CD4-positive, CD25-positive, alpha-beta regulatory T cell (primary cell): ENCODE results near the gene ATP2B3. TPM values are rescaled to one million over a fixed set of nuclear protein-coding genes. Genes with fewer than 3 reads are reported as not detected.

ENCODE experiments used
- ATAC-seq, 2 donors: fragments of 150-1000 bp; cut with Tn5 transposase; one replicate each; pipeline ENCODE4 v1.10.0; 2021; ENCODE audit warnings: low read depth in 2 of 2, moderate number of reproducible peaks in 2 of 2, moderate library complexity in 1 of 2
- DNase-seq, 3 donors: peaks; one replicate each; pipeline versions ENCODE4 v3.0.0 to v3.0.0-alpha.2; 2012 to 2022; ENCODE audit warnings: mixed read lengths in 1 of 3
- H3K27ac ChIP-seq: one replicate; pipeline ENCODE4 v1.7.0; 2013; ENCODE audit warnings: mild to moderate bottlenecking, low read length; ENCODE audit not compliant: insufficient read depth, poor library complexity, severe bottlenecking
- H3K27me3 ChIP-seq: one replicate; pipeline ENCODE4 v1.7.0; 2013; ENCODE audit warnings: low read length; ENCODE audit not compliant: control insufficient read depth, insufficient read depth
- H3K36me3 ChIP-seq: one replicate; pipeline ENCODE4 v1.7.0; 2013; ENCODE audit warnings: mild to moderate bottlenecking, low read length, moderate library complexity; ENCODE audit not compliant: control insufficient read depth, insufficient read depth
- H3K4me1 ChIP-seq: 2 replicates; pipeline ENCODE4 v1.7.0; 2013; ENCODE audit warnings: mild to moderate bottlenecking, low read length; ENCODE audit not compliant: insufficient read depth, control insufficient read depth, poor library complexity, severe bottlenecking
- H3K4me3 ChIP-seq: one replicate; pipeline ENCODE4 v1.7.0; 2013; ENCODE audit warnings: low read depth, mild to moderate bottlenecking, low read length, moderate library complexity
- H3K9me3 ChIP-seq, 2 experiments: 1 replicate in 1 of 2; 2 replicates in 1 of 2; pipeline ENCODE4 v1.7.0; 2013; ENCODE audit warnings: low read length in 2 of 2, mild to moderate bottlenecking in 1 of 2, moderate library complexity in 1 of 2; ENCODE audit not compliant: control insufficient read depth in 2 of 2
- H3K27ac Mint-ChIP-seq, 3 donors: one replicate each; pipeline ENCODE4 v1.8.0; 2020 to 2022; ENCODE audit warnings: mild to moderate bottlenecking in 3 of 3, mixed read lengths in 3 of 3, moderate library complexity in 2 of 3
- H3K27me3 Mint-ChIP-seq: one replicate; pipeline ENCODE4 v1.8.0; 2022; ENCODE audit warnings: mild to moderate bottlenecking, mixed read lengths
- H3K36me3 Mint-ChIP-seq: one replicate; pipeline ENCODE4 v1.8.0; 2020; ENCODE audit warnings: mixed read lengths
- H3K4me1 Mint-ChIP-seq, 4 donors: one replicate each; pipeline ENCODE4 v1.8.0; 2020 to 2022; ENCODE audit warnings: mixed read lengths in 4 of 4, mild to moderate bottlenecking in 1 of 4
- H3K4me3 Mint-ChIP-seq, 4 donors: one replicate each; pipeline ENCODE4 v1.8.0; 2020 to 2022; ENCODE audit warnings: mild to moderate bottlenecking in 4 of 4, mixed read lengths in 4 of 4, moderate library complexity in 3 of 4
- H3K9me3 Mint-ChIP-seq, 7 donors: one replicate each; pipeline ENCODE4 v1.8.0; 2020 to 2022; ENCODE audit warnings: mixed read lengths in 7 of 7, mild to moderate bottlenecking in 3 of 7, moderate library complexity in 2 of 7
- polyA plus RNA-seq, 4 donors: library from polyadenylated mRNA; unstranded; fragments of 300-500 nt; fragmentation: Illumina TruSeq; gene quantifications; one replicate each; pipeline ENCODE4 v1.2.3, GENCODE V29; 2021
- total RNA-seq: library from RNA; stranded (reverse); gene quantifications from one replicate; pipeline ENCODE4 v1.2.3, GENCODE V29; 2022

Gene ATP2B3
- total and polyA plus RNA-seq, 5 donors from 2014 or later = not detected

GRCh38 chrX:153539979-153540358 lies 22.5 kb downstream of the ATP2B3 start:
- Histone ChIP-seq H3K36me3 (no peaks in the 10 kb centered on the region), H3K9me3 (no peaks in the 10 kb centered on the region), H3K27ac (no peak overlapping the region), H3K27me3 (no peaks in the 10 kb centered on the region), H3K4me3 (no peak overlapping the region), H3K4me1 (no peaks in the 10 kb centered on the region)
- ATAC-seq (no peak), DNase-seq (no peak)
- Mint-ChIP-seq H3K9me3 (peaks cover 0 to 2% (median 0%) of the 10 kb centered on the region in 7 donors), H3K4me1 (no peaks in the 10 kb centered on the region), H3K36me3 (no peaks in the 10 kb centered on the region), H3K4me3 (no peak overlapping the region), H3K27ac (no peak overlapping the region), H3K27me3 (no peaks in the 10 kb centered on the region)

GRCh38 chrX:153544727-153545126 lies 27.3 kb downstream of the ATP2B3 start:
- H3K9me3 ChIP-seq = no peaks in the 10 kb centered on the region
- no peaks in the 10 kb centered on the region for H3K27me3 ChIP-seq
- no peak for DNase-seq
- no peak overlapping the region for H3K4me3 ChIP-seq
- no peak overlapping the region for H3K4me3 Mint-ChIP-seq
- H3K9me3 Mint-ChIP-seq = no peaks in the 10 kb centered on the region
- no peaks in the 10 kb centered on the region for H3K36me3 ChIP-seq
- no peaks in the 10 kb centered on the region for H3K36me3 Mint-ChIP-seq
- H3K4me1 Mint-ChIP-seq = no peaks in the 10 kb centered on the region
- H3K27ac Mint-ChIP-seq = no peak overlapping the region
- no peaks in the 10 kb centered on the region for H3K4me1 ChIP-seq
- H3K27me3 Mint-ChIP-seq = peaks cover 11% of the 10 kb centered on the region
- ATAC-seq = no peak
- no peak overlapping the region for H3K27ac ChIP-seq

DNA sequence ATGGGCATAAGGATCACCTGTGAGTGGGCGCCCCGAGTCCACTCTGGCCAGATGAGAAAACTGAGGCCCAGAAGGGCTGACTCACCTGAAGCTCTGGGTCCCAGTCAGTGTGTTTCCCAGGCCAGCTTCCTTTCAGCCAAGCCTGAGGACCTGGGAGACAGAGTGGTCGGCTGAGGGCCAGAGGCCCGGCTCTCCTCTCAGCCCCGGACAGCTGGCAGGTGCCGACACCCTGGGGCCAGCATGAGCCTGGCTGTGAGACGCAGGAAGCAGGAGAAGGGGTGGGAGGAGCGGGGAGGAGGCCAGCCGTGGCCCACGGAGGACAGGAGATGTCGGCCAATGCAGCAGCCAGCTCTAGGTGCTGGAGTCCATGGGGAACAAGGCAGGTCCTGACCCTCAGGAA lies 28.9 kb downstream of the ATP2B3 start:
- no peaks in the 10 kb centered on the region for H3K27me3 ChIP-seq
- H3K36me3 Mint-ChIP-seq = no peaks in the 10 kb centered on the region

GRCh38 chrX:153547195-153547594 lies 29.8 kb downstream of the ATP2B3 start:
- Mint-ChIP-seq H3K4me3 (no peak overlapping the region), H3K27ac (no peak overlapping the region), H3K4me1 (no peaks in the 10 kb centered on the region), H3K36me3 (no peaks in the 10 kb centered on the region), H3K9me3 (peaks cover 0 to 1% (median 0%) of the 10 kb centered on the region in 7 donors), H3K27me3 (peaks cover 11% of the 10 kb centered on the region)
- Histone ChIP-seq H3K27ac (no peak overlapping the region), H3K27me3 (no peaks in the 10 kb centered on the region), H3K4me3 (no peak overlapping the region), H3K36me3 (no peaks in the 10 kb centered on the region), H3K9me3 (no peaks in the 10 kb centered on the region), H3K4me1 (no peaks in the 10 kb centered on the region)
- DNase-seq (no peak), ATAC-seq (no peak)

More for the DNA sequence above, 28.9 kb downstream of the ATP2B3 start:
- H3K27ac Mint-ChIP-seq = no peak overlapping the region
- no peak overlapping the region for H3K4me3 ChIP-seq
- no peaks in the 10 kb centered on the region for H3K36me3 ChIP-seq
- peaks cover 0 to under 1% (median 0%) of the 10 kb centered on the region in 7 donors for H3K9me3 Mint-ChIP-seq
- no peak overlapping the region for H3K4me3 Mint-ChIP-seq
- no peaks in the 10 kb centered on the region for H3K4me1 Mint-ChIP-seq
- no peaks in the 10 kb centered on the region for H3K4me1 ChIP-seq
- DNase-seq (no peak), ATAC-seq (no peak)
- H3K27me3 Mint-ChIP-seq = peaks cover 11% of the 10 kb centered on the region
- no peaks in the 10 kb centered on the region for H3K9me3 ChIP-seq
- no peak overlapping the region for H3K27ac ChIP-seq

DNA sequence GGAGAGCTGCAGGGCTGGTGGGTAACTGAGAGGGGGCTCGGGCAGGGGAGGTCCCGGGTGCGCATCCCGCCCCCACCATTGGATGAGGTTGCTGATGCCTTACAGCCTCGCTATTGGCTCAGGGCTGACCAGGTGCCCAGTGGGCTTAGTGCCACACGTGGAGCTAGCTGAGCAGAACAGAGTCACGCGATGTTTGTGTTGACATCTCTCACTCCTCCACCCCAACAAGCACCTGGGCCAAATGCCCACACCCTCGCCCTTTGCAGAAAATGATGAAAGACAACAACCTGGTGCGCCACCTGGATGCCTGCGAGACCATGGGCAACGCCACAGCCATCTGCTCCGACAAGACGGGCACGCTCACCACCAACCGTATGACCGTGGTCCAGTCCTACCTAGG lies 31.8 kb downstream of the ATP2B3 start:
- Mint-ChIP-seq H3K36me3 (no peaks in the 10 kb centered on the region), H3K27me3 (peaks cover 11% of the 10 kb centered on the region), H3K27ac (no peak overlapping the region), H3K9me3 (peaks cover 0 to 1% (median 0%) of the 10 kb centered on the region in 7 donors), H3K4me1 (no peaks in the 10 kb centered on the region), H3K4me3 (no peak overlapping the region)
- Histone ChIP-seq H3K36me3 (no peaks in the 10 kb centered on the region), H3K4me3 (no peak overlapping the region), H3K9me3 (no peaks in the 10 kb centered on the region), H3K27ac (no peak overlapping the region), H3K27me3 (no peaks in the 10 kb centered on the region), H3K4me1 (no peaks in the 10 kb centered on the region)
- ATAC-seq = no peak
- no peak for DNase-seq

DNA sequence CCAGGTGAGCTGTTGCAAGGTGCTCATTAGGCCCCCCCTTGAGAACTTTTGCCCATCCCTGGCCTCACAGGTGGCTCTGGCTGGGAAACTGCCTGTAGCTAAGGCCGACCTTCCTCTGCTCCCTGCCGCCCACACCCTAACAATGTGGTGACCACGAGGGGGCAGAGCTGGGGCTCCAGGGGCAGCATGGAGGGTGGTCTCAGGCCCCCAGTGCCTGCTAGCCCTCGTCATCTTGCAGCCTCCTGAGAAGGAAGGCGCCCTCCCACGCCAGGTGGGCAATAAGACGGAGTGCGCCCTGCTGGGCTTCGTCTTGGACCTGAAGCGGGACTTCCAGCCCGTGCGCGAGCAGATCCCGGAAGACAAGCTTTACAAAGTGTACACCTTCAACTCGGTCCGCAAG lies 32.4 kb downstream of the ATP2B3 start:
- Mint-ChIP-seq H3K4me3 (no peak overlapping the region), H3K36me3 (no peaks in the 10 kb centered on the region), H3K9me3 (peaks cover 0 to 1% (median 0%) of the 10 kb centered on the region in 7 donors), H3K27ac (no peak overlapping the region), H3K4me1 (no peaks in the 10 kb centered on the region), H3K27me3 (peaks cover 11% of the 10 kb centered on the region)
- no peaks in the 10 kb centered on the region for H3K36me3 ChIP-seq
- H3K4me3 ChIP-seq = no peak overlapping the region
- H3K4me1 ChIP-seq = no peaks in the 10 kb centered on the region
- H3K27me3 ChIP-seq = no peaks in the 10 kb centered on the region
- H3K9me3 ChIP-seq = no peaks in the 10 kb centered on the region
- no peak for DNase-seq
- H3K27ac ChIP-seq = no peak overlapping the region
- ATAC-seq = no peak

- H3K27me3 Mint-ChIP-seq = peaks cover 11% of the 10 kb centered on the region
- Histone ChIP-seq H3K27me3 (no peaks in the 10 kb centered on the region), H3K9me3 (no peaks in the 10 kb centered on the region), H3K4me1 (no peaks in the 10 kb centered on the region), H3K36me3 (no peaks in the 10 kb centered on the region), H3K4me3 (no peak overlapping the region), H3K27ac (no peak overlapping the region)
- no peaks in the 10 kb centered on the region for H3K4me1 Mint-ChIP-seq
- no peaks in the 10 kb centered on the region for H3K36me3 Mint-ChIP-seq
- ATAC-seq (no peak), DNase-seq (no peak)
- H3K4me3 Mint-ChIP-seq = no peak overlapping the region
- peaks cover 0 to 1% (median 0%) of the 10 kb centered on the region in 7 donors for H3K9me3 Mint-ChIP-seq
- H3K27ac Mint-ChIP-seq = no peak overlapping the region
These were observed 33.7 kb downstream of the ATP2B3 start for GRCh38 chrX:153551135-153551534.

DNA sequence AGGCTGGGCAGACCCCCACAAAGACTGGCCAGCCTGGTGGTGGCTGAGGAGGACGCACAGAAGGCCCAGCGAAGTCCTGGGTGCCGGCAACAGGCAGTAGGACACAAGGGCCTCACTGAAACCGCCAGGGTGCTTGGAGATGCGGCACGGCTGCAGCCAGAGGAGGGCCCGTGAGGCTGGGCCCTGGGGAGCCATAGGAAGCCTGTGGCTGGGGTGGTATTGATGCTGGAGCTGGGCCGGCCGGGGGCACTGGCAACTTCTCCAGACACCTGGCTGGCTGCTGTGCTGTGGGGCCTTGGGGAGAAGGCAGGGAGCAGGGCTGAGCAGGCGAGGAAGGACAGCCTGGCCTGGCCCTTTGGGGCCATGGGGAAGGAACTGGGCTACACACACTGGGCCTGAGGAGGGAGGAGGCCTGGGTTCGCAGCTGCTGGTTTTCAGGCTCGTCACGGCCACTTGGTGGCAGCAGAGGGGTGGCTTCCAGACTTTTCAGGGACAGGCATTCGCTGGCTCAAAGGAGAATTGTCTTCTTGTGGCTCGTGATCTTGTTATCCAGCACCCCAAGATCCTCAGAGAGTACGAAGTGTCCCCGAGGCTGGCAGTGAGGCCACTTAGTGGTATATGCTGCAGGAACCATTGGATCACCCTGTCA lies 37.2 kb downstream of the ATP2B3 start:
- no peak overlapping the region for H3K4me3 ChIP-seq
- H3K4me1 ChIP-seq = no peaks in the 10 kb centered on the region
- H3K27ac Mint-ChIP-seq = no peak overlapping the region
- no peaks in the 10 kb centered on the region for H3K9me3 ChIP-seq
- no peaks in the 10 kb centered on the region for H3K27me3 Mint-ChIP-seq
- H3K27ac ChIP-seq = no peak overlapping the region
- H3K9me3 Mint-ChIP-seq = peaks cover 0 to 1% (median 0%) of the 10 kb centered on the region in 7 donors
- no peaks in the 10 kb centered on the region for H3K36me3 Mint-ChIP-seq
- no peaks in the 10 kb centered on the region for H3K36me3 ChIP-seq
- no peaks in the 10 kb centered on the region for H3K4me1 Mint-ChIP-seq
- H3K4me3 Mint-ChIP-seq = no peak overlapping the region
- peak; percentile 31 to 57 (median 57) for DNase-seq
- H3K27me3 ChIP-seq = no peaks in the 10 kb centered on the region
- ATAC-seq = no peak
